HG03439 (cell line): ENCODE data around the gene IGSF3.
"Not testable (repeated sequence)": the region's sequence is repeated elsewhere in the genome, so short reads cannot be mapped to it uniquely, and the experiment has no call there.

Source experiments
- ATAC-seq: cut with Tn5 transposase; IDR thresholded peaks from one replicate; pipeline ENCODE4 v1.9.1; 2021; ENCODE audit warnings: mild to moderate bottlenecking, moderate library complexity; ENCODE audit not compliant: unreplicated experiment

Gene IGSF3

DNA sequence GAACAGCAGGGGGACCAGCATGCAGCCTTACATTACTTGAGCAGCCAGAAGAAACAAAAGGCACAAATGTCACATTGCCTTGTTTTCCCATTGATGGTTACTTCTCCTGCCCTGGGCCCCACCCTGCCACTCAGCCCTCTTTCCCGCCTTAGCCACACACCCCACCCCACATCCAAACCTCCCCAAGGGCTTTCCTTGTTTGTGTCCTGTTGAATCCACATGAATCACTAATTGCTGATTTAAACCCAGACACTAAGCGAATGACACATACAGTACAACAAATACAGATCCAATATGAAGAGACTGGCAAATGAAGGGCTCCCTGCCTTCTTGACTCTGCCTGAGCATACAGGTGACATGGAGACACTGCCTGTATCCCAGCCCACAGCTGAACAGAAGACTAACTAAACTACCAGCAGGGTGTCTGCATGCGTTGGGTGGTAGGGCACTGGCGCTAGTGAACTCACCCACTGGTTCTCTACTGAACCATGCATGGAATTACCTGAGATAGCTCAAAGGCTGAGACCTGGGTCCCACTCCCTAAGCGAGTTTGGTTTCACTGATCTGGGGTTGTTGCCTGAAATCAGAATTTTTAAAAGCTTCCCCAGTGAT is 3.1 kb downstream of the IGSF3 start:
- ATAC-seq, result no peak

DNA sequence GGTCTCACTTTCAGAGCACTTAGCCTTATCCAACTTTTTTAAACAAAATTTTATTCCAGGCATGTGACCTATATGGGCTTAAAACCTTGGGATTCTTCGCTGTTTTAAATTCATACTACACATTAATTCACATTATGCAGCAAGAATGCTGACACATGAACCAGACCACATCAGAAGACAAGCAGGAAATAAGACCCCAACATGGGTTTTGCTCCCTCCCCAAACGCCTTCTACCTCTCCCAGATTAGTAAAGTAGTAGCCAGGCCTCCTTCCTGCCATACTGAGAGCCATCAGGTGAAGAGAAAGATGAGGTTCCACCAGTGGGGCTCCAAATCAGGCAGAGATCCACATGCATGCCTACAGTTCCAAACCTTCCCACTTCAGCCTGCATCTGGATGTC is 3.7 kb downstream of the IGSF3 start:
- no peak for ATAC-seq

DNA sequence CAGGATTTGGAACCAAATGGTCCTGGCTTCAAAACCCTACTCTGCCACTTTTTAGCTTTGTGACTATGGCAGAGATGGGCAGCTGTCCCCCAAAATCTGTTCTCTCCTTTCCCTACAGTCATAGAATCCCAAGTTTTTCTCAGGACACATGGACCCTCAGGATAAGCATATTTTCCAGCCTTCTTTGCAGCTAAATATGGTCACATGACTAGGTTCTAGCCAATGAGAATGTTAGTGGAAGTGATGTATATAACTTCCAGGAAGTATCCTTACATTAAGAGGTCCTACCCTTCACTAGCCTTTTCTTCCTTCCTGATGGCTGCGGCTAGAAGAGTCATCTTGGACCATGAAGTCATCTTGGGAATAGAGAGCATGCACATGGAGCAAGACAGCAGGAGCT is 5.9 kb downstream of the IGSF3 start:
- ATAC-seq, result no peak

DNA sequence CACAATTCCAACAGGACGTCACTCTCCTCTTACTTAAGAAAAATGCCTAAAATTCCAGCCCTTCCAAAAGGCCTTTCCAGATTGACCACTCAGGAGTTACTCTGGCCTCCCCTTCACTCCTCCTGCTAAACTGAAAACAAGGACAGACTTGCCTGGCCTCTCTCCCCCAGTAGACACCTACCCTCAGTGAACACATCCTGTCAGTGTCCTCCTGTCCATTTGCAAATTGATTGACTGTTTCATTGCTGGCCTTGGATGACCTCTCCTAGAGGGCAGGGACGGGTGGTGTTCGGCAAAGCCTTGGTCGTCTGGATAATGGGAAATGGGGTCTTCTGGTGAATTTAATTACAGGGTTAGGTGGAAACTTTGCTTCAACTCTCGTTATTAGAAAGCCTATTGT is 8.9 kb downstream of the IGSF3 start:
- not testable (repeated sequence) for ATAC-seq

DNA sequence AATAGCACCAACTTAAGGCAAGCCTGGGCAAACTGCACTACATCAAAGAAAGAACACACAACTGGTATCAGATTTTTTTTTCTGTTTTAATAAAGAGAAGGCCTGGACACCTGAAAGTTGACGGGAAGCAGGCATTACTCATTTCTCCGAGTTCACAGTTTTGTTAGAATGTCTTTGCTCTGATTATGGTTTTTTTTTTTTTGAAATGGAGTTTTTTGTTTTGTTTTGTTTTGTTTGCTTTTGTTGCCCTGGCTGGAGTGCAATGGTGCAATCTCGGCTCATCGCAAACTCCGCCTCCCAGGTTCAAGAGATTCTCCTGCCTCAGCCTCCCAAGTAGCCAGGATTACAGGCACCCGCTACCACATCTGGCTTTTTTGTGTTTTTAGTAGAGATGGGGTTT is 9.7 kb downstream of the IGSF3 start:
- ATAC-seq, result not testable (repeated sequence)

DNA sequence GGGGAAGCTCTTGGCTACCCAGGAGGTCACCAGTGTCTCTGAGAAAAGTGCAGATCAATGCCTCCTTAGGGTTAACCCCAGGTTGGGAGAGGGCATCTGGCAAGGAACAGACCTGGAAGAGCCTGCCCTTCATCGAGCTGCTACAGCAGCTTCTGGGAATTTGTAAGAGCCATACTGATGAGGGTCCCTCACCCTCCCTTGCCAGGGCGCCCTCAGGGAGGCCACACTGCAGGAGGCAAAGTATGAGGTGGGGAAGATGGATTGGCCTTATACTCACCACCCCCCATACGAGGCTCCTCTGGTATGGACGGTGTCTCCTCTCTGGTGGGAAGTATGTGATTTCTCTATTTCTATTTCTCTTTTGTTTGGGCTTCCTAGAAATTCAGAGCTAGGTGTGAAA is 13.2 kb downstream of the IGSF3 start:
- no peak for ATAC-seq

DNA sequence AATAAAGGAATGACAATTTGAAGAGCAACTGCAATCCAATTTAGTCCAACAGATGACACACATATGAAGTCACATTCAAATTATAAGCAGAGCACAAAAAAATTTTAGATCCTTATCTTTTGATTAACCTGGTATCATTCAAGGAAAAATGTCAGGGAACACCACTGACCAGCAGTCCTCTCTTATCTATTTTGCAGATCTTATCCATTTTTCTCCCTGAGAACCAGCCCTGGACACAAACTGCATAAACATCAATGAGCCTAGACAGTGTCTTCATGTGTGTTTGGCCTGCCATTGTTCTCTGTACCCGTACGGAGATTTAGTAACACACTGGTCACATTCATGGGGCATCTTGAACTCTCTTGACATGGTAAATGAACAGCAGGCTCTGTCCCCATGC is 14.9 kb downstream of the IGSF3 start:
- not testable (repeated sequence) for ATAC-seq

DNA sequence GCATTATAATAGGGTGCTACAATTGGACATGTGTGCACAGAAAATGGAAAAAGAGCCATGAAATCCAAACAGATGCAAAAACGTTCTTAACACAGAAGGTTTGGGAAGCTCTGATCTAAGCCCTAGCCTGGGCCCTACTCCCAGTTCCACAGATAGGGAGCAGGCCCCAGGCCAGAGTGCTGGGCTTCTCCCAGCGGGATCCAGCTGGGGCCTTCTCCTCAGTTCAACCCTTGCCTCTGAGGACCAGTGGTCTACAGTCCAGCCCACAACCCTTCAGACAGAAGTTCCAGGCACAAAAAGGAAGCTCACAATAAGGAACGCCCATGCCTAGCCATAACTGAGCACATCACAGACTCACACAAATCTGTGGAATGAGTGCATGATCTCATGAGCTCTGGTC is 16.8 kb downstream of the IGSF3 start:
- not testable (repeated sequence) for ATAC-seq

DNA sequence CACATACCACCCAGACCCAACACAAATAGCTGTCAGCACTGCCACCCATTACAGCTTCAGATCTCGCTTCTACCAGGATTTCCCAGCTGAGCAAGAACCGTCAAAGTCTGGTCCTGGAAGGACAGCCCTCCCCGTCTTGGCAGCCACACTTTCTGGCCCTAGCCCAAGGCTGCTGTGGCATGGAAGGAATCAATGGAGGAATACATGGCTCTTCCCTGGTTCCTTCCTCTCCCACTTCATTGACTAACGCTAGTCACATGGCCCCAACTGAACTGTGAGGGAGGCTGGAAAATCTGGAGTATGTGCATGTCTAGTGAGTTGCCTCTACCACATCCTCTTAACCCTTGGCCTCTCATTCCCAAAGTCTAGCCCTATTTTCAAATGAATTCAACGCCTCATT is 18.5 kb downstream of the IGSF3 start:
- not testable (repeated sequence) for ATAC-seq

DNA sequence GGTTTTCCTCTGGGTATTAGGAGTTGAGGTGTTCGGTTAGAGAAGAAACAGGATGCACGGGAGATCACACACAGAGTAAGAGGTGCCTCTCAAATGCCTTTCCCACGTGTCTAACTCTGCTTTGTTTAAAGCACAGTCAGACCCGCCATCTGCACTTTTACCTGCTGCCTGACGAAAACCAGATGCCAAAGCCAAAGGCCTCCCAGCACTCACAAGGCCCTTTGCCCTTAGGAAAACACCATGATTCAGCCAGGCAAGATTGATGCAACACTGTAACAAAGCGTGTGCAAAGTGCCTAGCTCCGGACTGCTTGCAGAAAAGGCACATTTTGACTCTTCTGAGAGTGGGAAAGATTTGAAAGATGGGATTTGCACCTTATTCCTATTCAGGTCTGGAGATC is 19.2 kb downstream of the IGSF3 start:
- not testable (repeated sequence) for ATAC-seq

DNA sequence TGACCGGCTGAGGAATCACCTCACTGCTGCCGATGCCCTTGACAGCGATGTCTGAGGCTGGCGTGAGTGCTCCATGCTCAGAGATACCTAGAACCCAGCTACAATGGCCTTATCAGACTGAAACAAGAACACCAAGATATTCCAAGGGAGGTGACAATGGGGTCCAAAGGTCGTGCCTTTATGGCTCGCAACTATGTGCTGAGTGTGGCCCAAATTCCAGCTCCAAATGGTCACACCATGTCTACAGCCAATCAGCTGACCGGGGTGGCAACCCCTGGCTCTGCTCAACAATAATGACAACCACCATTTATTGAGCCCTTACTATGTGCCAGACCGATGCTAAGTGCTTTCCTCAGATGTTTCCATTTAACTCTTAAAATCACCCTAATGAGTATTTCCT is 20.3 kb downstream of the IGSF3 start:
- not testable (repeated sequence) for ATAC-seq

DNA sequence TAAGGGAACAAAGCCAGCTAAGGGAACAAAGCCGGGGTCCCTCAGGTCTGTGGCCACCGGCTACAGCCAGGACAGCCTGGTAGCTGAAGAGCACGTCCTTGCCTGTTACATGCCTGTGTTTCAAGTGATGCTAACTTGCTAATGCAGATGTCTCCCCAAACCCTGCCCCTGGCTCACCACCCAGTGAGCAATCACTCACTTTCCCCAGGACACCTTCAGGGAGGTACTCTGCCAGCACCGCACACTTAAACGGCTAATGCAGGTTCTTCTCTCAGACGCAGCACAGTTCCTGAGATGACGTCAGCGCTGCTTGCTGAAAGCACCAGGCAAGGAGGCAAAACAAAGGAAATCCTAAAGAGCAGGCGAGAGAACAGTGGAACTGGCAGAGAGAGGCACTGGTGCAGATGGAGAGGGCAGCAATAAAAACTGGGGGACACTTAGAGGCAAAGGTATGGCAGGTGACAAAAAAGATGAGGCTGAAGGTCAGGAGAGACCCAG is 20.8 kb downstream of the IGSF3 start:
- ATAC-seq, result not testable (repeated sequence)

DNA sequence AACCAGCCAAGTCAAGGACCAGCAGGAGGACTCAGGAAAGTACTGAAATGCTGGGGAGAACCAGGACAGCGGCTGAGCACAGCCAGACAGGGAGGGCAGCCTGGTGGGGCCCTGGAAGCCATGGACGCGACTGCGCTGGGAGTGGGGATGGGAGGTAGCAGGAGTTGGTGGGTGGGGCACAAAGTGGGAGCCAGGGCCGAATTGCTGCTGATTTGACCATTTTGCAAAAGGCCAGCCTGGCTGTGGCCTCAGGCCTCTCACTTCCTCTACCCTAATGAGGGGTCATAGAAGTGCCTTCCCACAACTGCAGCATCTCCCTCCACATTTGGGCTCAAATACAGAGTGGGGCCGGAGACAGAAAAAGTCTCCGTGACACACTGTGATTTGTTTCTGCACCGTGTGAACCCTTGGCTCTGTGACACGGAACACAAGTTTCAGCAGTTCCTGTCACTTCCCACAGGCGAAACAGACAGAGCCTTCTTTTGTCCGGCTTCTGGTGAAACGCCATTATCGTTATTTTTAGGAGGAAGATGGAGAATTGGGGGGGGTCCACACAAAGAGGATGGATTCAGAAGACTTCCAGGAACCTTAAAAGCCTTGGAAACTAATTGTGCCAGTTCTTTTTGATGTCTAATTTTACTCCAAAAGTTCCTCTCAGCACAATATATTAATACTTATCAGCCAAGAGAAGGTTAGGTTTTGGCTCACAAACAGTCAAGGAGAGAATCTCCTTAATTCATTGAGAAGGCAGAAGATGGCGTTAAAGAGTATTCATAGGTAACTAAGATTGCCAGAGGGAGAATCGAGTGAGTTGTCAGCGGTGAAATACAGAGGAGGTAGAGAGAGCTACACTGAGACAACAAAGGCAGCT is 21.5 kb downstream of the IGSF3 start:
- ATAC-seq, result not testable (repeated sequence)

DNA sequence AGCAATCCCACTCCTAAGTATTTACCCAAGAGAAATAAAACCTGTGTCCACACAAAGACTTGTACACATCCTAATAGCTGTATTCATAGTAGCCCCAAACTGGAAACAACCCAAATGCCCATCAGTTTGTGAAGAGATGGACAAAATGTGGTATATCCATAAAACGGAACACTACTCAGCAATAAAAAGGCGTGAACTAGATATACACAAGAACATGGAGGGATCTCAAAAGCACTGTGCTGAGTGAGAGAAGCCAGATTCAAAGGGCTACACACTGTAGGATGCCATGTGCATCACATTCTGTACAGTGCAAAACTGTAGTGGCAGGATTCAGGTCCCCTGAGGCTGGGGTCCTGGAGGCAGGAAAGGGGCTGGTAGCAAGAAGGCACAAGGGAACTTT is 22.5 kb downstream of the IGSF3 start:
- not testable (repeated sequence) for ATAC-seq

DNA sequence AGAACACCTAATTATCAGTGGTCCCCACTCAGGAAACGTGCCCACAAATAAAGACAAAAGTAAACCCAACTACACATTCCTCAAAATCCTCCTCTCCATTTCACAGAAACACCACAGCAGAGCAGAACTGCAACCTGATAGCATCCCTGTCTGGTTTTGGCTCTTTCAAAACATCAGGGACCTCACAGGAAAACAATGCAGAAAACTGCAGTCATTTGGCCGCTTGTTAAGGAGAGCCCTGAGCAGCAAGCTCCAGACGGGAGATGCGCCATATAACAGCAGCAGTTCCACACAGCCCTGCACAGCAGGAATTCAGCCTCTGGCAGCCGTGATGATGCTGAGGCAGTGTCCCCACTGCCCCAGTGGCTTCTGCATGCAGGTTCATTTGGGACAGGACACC is 23.4 kb downstream of the IGSF3 start:
- not testable (repeated sequence) for ATAC-seq

DNA sequence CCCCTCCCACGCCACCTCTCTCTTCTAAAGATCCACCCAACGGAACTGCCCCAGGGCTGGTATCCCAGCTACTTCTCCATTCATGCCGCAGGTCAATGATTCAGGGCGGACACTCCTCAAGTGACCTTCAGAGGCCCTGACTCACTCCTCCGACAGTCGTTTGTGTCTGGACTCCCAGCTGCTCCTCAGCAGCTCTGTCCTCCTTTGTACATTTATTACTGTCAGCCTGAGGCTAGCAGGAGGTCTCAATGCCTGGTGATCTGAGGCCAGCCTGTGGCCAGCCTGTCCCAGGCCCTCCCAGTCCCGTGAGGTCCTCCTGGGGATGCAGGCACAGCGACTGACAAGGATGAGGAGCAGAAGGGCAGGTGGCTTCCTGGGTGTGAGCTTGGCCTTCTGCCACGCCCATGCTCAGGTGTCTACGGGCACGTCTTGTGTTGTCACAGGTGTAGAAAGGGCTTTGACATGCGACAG is 24.2 kb downstream of the IGSF3 start:
- ATAC-seq, result not testable (repeated sequence)

DNA sequence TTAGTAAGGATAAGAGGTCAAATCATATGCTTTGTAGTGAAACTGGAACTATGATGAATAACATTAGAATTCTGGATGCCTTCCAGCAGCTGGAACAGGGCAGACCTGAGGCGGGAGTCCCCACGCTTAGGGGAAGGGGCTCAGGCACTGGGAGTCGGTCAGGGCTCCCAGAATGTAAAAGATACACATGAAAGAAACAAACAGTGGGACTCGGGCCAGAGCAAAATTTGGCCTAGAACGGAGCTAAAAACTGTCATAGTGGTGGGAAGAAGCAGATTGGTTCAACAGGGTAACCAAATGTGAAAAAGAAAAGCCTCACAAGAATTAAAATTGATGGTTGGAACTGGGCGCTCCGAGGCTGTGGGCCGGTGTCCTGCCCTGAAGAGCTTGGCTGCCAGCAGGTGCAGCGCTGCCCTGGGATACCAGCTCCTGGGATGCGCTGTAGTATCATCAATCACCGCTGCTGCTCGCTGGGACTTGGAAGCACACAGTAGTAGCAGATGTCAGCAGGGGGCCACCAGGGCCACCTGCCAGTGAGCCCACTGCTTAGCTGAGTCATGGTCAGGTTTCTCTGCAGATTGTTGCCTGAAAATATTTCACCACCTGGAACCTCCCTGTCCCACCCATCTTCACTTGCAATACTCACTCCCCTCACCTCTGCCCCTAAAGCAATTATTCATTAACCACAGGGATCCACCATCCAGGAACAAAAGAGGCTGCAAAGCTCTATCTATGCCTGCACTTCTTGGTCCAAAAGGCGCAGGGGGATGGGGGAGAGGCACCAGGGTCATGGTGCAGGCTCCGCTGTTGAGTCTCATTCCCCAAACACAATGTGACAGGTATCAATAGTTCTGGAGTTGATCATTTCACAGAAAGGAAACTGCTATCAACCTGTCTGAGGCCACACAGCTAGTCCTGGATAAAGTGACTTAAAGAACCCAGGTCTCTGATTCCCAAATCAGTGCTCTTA is 24.9 kb downstream of the IGSF3 start:
- not testable (repeated sequence) for ATAC-seq

DNA sequence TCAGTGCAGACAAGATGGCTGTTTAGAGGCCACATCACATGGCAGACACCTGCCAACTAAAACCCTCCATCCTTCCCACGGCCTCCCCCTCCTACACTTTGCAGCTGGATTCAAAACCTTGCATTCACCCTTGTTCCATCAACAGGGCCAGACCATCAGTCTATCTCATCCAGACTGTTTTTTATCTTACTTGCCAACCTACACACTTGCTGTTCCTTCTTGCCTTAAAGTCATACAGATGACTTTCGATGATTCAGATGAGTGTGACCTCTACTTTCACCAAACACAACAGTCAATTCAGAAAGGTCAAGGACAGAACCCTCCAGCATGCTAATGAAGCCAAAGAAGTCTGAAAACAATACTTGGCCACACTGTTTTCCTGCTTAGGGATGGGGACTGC is 29.9 kb downstream of the IGSF3 start:
- ATAC-seq, result not testable (repeated sequence)

DNA sequence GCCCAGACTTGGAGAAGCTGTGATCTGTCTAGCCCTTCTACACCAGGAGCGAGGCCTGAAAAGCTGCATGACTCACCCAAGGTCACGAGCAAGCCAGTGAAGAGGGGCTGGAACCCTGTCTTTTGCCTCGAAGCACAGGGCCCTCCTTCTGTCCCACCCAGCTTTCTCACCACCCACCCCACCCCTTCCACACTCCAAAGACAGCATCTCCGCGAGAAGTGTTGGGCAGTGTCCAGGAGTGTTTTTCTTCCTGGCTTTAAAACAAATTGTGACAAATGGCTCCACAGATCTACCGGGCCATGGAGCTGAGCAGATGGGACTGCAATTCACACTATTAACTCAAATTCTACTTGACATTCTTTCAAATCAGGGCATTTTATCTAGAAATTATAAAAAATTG is 30.9 kb downstream of the IGSF3 start:
- ATAC-seq, result not testable (repeated sequence)

DNA sequence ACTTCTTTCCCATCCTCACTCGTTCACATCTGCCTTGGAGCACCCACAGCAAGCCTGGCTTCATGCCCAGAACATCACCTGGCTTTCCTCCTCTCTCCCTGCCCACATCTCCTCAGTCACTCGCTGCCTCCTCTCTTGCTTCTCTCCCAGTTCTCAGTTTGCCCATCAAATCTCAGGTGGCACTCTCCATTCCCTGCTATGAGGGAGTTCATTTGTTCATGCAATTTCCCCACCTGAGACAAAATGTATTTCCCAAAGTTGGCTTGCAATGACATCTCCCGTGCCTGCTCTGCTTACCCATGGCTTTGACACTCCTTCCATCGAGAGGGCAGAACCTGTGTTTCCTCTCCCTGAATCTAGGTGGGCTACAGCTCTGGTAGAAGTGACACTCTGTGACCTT is 33.1 kb downstream of the IGSF3 start:
- ATAC-seq, result not testable (repeated sequence)
